Tibial nerve (tissue), 4 donors: Measurements from ENCODE around the gene PIK3CB.

Experiments
- CTCF ChIP-seq, 5 experiments: fragments of 200-600 bp in 3 of 5; fragments of 450-650 bp in 2 of 5; sonication (generic) in 3 of 5; IDR thresholded peaks; one replicate each; pipeline ENCODE4 v1.5.1; 2016 to 2019; ENCODE audit warnings: antibody characterized with exemption in 5 of 5, mild to moderate bottlenecking in 3 of 5, moderate library complexity in 2 of 5
- EP300 ChIP-seq, 2 donors: sonication (generic); formaldehyde crosslinking; IDR thresholded peaks; one replicate each; pipeline ENCODE4 v1.6.1; 2017; ENCODE audit warnings: antibody characterized with exemption in 2 of 2, mild to moderate bottlenecking in 1 of 2
- POLR2A ChIP-seq, 2 donors: fragments of 450-650 bp; IDR thresholded peaks; one replicate each; pipeline ENCODE4 v1.6.1; 2017; ENCODE audit warnings: antibody characterized with exemption in 2 of 2, mild to moderate bottlenecking in 2 of 2, moderate library complexity in 2 of 2

DNA sequence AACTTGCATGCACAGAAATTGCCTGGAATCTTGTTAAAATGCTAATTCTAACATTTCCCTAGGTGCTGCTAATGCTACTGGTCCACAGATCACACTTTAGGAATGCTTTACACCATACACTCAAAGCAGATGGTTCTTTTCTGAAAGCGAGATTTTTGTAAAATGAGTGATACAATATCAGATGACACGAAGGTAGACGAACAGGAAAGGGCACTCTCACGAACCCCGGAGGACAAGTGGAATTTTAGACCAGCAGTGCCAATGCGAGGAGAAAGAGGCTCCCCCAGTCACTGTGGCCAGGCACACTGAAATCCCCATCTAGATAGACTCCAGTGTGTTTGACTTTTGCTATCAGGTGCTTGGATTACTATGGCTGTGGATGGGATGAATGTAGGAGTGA, 205.2 kb downstream of the PIK3CB start:
- TF ChIP-seq CTCF (IDR thresholded peaks at IDR 0.05) = no peak
- TF ChIP-seq POLR2A (IDR thresholded peaks at IDR 0.05) = no peak
- TF ChIP-seq EP300 (IDR thresholded peaks at IDR 0.05) = no peak
